OCI-LY3 (cell line): ENCODE results near the gene SOX13.

ENCODE experiments used
- H2AFZ ChIP-seq: fragments of 200-600, 300-600 bp; shearing (Covaris generic); 2 replicates; pipeline ENCODE4 v1.6.0; 2014; ENCODE audit warnings: antibody characterized with exemption, low read depth, low read length
- H3K27ac ChIP-seq: fragments of 200-600, 300-600 bp; sonication (generic); 2 replicates; pipeline ENCODE4 v1.5.1; 2014; ENCODE audit warnings: mild to moderate bottlenecking, low read length, moderate library complexity, mixed read lengths
- H3K27me3 ChIP-seq: fragments of 200-600, 300-600 bp; sonication (generic); 2 replicates; pipeline ENCODE4 v1.6.1; 2014; ENCODE audit warnings: low read depth, low read length, mixed read lengths
- H3K36me3 ChIP-seq: fragments of 200-600, 300-600 bp; sonication (generic); replicated peaks from 2 replicates; pipeline ENCODE3; 2014; ENCODE audit warnings: low read depth, low read length, mixed read lengths
- H3K4me1 ChIP-seq: fragments of 300-600, 200-600 bp; sonication (generic); 2 replicates; pipeline ENCODE4 v1.6.1; 2014; ENCODE audit warnings: low read length, mixed read lengths
- H3K4me2 ChIP-seq: fragments of 200-600, 300-600 bp; sonication (generic); 2 replicates; pipeline ENCODE4 v1.6.1; 2014; ENCODE audit warnings: low read length, mixed read lengths
- H3K4me3 ChIP-seq: fragments of 300-600, 200-600 bp; sonication (generic); 2 replicates; pipeline ENCODE4 v1.5.1; 2014; ENCODE audit warnings: antibody characterized with exemption, mild to moderate bottlenecking, low read length, moderate library complexity
- H3K79me2 ChIP-seq: fragments of 300-600, 200-600 bp; shearing (Covaris generic); 2 replicates; pipeline ENCODE4 v1.6.1; 2014; ENCODE audit warnings: mild to moderate bottlenecking, low read length, mixed read lengths
- H3K9ac ChIP-seq: fragments of 300-600, 200-600 bp; shearing (Covaris generic); 2 replicates; pipeline ENCODE4 v1.6.0; 2014; ENCODE audit warnings: mild to moderate bottlenecking, low read length, moderate library complexity
- H3K9me3 ChIP-seq: fragments of 200-600, 300-600 bp; shearing (Covaris generic); 2 replicates; pipeline ENCODE4 v1.6.1; 2014; ENCODE audit warnings: low read length, mixed read lengths; ENCODE audit not compliant: insufficient read depth
- H4K20me1 ChIP-seq: fragments of 200-600, 300-600 bp; sonication (generic); 2 replicates; pipeline ENCODE4 v1.6.1; 2016; ENCODE audit warnings: low read length, mixed read lengths; ENCODE audit not compliant: insufficient read depth
- EZH2phosphoT487 ChIP-seq: fragments of 200-600 bp; shearing (Covaris generic); IDR thresholded peaks from 2 replicates; pipeline ENCODE4 v1.6.1; 2018; ENCODE audit warnings: antibody characterized with exemption, mixed run types, low read depth
- TF ChIP-seq, protein P1 (sequence below): fragments of 200-600, 300-600 bp; sonication (generic); IDR thresholded peaks from 2 replicates; pipeline ENCODE4 v1.5.1; 2014; ENCODE audit warnings: antibody characterized with exemption, low read length, low read depth

Gene SOX13

DNA sequence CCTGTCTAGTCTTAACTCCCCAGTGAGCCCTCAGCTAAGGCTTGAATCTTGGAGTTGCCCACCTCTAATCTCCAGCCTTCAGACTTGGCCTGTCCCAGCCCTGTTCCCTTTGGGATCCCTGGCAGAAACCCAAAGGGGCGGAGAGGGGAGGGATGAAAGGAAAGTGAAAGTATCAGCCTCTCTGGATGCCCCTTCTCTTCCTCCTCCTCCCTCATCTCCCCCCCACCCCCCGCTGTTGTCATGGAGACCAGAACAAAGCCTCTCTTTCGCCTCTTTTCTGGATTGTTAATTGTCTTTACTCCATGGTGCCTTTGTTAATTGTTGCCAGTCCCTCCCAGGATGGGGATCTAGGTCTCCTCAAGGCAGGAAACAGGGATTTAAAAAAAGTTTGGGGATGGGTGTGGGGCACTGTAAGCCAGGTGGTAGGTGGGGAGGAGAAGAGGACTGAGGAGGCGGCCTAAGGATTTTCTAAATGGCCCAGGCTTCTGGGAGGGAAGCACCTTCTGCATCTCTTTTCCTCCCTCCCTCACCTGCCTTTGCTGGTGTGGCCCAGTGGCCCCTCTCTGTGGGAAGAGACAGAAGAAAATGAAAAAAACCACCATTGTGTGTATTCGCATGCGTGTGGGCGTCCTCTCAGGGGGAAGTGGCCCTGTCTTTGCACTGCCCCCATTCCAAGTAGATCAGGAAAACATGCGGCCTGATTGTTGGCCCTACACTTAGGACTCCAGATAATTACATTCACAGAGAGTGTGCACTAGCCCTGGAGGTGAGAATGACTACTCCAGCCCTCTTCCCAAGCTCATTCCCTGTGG lies 7.5 kb upstream of the SOX13 start:
- H3K27me3 ChIP-seq, result peaks cover 14% of the 10 kb centered on the region
- no peak overlapping the region for H3K4me3 ChIP-seq
- H3K4me2 ChIP-seq, result peak overlapping the region; percentile 7; the same call in 1 of the 2 replicates
- H3K9ac ChIP-seq, result no peak overlapping the region
- H4K20me1 ChIP-seq, result no peaks in the 10 kb centered on the region
- no peaks in the 10 kb centered on the region for H3K79me2 ChIP-seq
- H3K36me3 ChIP-seq, result no peaks in the 10 kb centered on the region
- TF ChIP-seq, protein P1, sequence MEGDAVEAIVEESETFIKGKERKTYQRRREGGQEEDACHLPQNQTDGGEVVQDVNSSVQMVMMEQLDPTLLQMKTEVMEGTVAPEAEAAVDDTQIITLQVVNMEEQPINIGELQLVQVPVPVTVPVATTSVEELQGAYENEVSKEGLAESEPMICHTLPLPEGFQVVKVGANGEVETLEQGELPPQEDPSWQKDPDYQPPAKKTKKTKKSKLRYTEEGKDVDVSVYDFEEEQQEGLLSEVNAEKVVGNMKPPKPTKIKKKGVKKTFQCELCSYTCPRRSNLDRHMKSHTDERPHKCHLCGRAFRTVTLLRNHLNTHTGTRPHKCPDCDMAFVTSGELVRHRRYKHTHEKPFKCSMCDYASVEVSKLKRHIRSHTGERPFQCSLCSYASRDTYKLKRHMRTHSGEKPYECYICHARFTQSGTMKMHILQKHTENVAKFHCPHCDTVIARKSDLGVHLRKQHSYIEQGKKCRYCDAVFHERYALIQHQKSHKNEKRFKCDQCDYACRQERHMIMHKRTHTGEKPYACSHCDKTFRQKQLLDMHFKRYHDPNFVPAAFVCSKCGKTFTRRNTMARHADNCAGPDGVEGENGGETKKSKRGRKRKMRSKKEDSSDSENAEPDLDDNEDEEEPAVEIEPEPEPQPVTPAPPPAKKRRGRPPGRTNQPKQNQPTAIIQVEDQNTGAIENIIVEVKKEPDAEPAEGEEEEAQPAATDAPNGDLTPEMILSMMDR, result no peak
- TF ChIP-seq EZH2phosphoT487, result no peak
- no peak overlapping the region for H3K27ac ChIP-seq
- no peaks in the 10 kb centered on the region for H3K9me3 ChIP-seq
- 0 out of 2 replicates have a peak overlapping the region, but pooled peaks have one; percentile 21 for H2AFZ ChIP-seq
- no peaks in the 10 kb centered on the region for H3K4me1 ChIP-seq

DNA sequence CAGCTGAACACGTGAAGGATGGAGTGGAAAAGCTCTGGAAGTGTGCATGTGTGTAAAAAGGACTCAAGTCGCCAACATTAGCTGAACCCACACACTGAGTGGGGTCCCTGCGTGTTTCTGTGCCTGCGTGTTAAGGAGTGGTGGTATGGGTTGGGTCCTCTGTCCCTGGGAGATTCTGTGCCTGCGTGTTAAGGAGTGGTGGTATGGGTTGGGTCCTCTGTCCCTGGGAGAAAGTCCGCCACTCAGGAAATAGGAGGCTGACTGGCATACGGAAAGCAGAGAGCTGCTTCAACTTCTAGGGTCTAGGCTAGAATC lies 7.0 kb upstream of the SOX13 start:
- Histone ChIP-seq H4K20me1 (no peaks in the 10 kb centered on the region), H3K27ac (no peak overlapping the region), H3K79me2 (no peaks in the 10 kb centered on the region), H2AFZ (no peak overlapping the region), H3K4me3 (no peak overlapping the region), H3K9ac (no peak overlapping the region), H3K27me3 (peaks cover 14% of the 10 kb centered on the region), H3K9me3 (no peaks in the 10 kb centered on the region), H3K4me2 (no peak overlapping the region), H3K4me1 (no peaks in the 10 kb centered on the region), H3K36me3 (no peaks in the 10 kb centered on the region)
- TF ChIP-seq, protein P1, result no peak
- no peak for TF ChIP-seq EZH2phosphoT487

DNA sequence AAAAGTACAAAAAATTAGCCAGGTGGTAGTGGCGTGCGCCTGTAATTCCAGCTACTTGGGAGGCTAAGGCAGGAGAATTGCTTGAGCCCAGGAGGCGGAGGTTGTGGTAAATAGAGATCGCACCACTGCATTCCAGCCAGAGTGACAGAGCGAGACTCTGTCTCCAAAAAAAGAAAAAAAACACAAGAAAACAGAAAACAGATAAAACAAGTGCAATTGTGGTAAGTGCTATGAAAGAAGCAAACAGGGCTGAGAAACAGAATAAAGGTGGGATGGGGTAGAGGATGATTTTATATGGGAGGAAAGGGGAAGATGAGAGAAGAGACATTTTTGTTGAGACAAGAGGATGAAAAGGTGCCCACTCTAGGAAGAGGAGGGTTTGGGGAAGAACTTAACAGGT lies 5.0 kb upstream of the SOX13 start:
- Histone ChIP-seq H3K9me3 (no peaks in the 10 kb centered on the region), H3K27ac (no peak overlapping the region), H2AFZ (no peak overlapping the region), H4K20me1 (no peaks in the 10 kb centered on the region), H3K27me3 (peaks cover 4% of the 10 kb centered on the region), H3K4me1 (no peaks in the 10 kb centered on the region), H3K79me2 (no peaks in the 10 kb centered on the region), H3K4me2 (no peak overlapping the region), H3K4me3 (no peak overlapping the region), H3K9ac (no peak overlapping the region), H3K36me3 (no peaks in the 10 kb centered on the region)
- TF ChIP-seq EZH2phosphoT487, result no peak
- TF ChIP-seq, protein P1, result no peak

DNA sequence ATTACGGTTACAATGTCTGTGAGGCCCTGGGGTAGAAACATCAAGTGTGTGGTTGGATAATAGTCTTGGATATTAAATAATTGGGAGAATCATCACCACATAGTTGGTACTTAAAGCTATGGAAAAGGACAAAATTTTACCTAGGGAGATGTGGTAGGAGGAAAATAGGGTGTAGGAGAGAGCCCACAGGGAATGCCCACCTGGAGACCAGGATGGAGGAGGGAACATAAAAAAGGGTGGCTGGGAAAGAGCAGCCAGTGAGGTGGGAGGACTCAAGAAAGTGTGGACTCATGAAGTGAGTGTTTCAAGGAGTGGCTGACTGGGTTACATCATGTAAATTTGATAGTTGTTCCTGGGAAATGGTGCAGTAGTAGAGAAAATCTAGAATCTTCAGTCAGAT lies 3.0 kb upstream of the SOX13 start:
- Histone ChIP-seq H3K4me3 (no peak overlapping the region), H3K9me3 (no peaks in the 10 kb centered on the region)

More for the DNA sequence above, 3.0 kb upstream of the SOX13 start:
- H3K27ac ChIP-seq, result no peak overlapping the region
- H3K36me3 ChIP-seq, result no peaks in the 10 kb centered on the region
- no peak overlapping the region for H2AFZ ChIP-seq
- no peaks in the 10 kb centered on the region for H3K79me2 ChIP-seq
- TF ChIP-seq, protein P1, result no peak
- H3K4me2 ChIP-seq, result no peak overlapping the region
- no peak overlapping the region for H3K9ac ChIP-seq
- H4K20me1 ChIP-seq, result no peaks in the 10 kb centered on the region
- no peaks in the 10 kb centered on the region for H3K4me1 ChIP-seq
- H3K27me3 ChIP-seq, result no peaks in the 10 kb centered on the region
